Mesendoderm (in vitro differentiated cells): ENCODE data around the gene C16orf82. TPM values are rescaled to one million over a fixed set of nuclear protein-coding genes. Genes with fewer than 3 reads are reported as not detected.

Experiments
- DNase-seq: peaks from one replicate; pipeline ENCODE4 v3.0.0; 2013
- H2AK5ac ChIP-seq: 2 replicates; pipeline ENCODE4 v1.6.1; 2013; ENCODE audit warnings: low read length, inconsistent platforms
- H2BK120ac ChIP-seq: 2 replicates; pipeline ENCODE4 v1.6.1; 2013; ENCODE audit warnings: low read depth, mild to moderate bottlenecking, low read length, moderate library complexity, mixed read lengths
- H2BK15ac ChIP-seq: replicated peaks from 2 replicates; pipeline ENCODE4 v1.6.1; 2013; ENCODE audit warnings: low read depth, mild to moderate bottlenecking, moderate library complexity
- H2BK5ac ChIP-seq: 2 replicates; pipeline ENCODE4 v1.6.1; 2013; ENCODE audit warnings: low read length, inconsistent platforms
- H3K18ac ChIP-seq: 2 replicates; pipeline ENCODE4 v1.6.1; 2013; ENCODE audit warnings: mild to moderate bottlenecking, low read length, mixed read lengths
- H3K23ac ChIP-seq: one replicate; pipeline ENCODE4 v1.6.1; 2013; ENCODE audit warnings: low read length
- H3K27ac ChIP-seq: 2 replicates; pipeline ENCODE4 v1.5.1; 2013; ENCODE audit warnings: low read depth, mild to moderate bottlenecking, inconsistent platforms, low read length, moderate library complexity
- H3K27me3 ChIP-seq: 2 replicates; pipeline ENCODE4 v1.6.1; 2013; ENCODE audit warnings: low read length, control low read depth, mild to moderate bottlenecking, inconsistent platforms; ENCODE audit not compliant: insufficient read depth, poor library complexity
- H3K36me3 ChIP-seq: 2 replicates; pipeline ENCODE4 v1.6.1; 2013; ENCODE audit warnings: low read length, inconsistent platforms; ENCODE audit not compliant: control insufficient read depth, insufficient read depth
- H3K4ac ChIP-seq: one replicate; pipeline ENCODE4 v1.6.1; 2013; ENCODE audit warnings: low read depth, mild to moderate bottlenecking, low read length, moderate library complexity
- H3K4me1 ChIP-seq: 2 replicates; pipeline ENCODE4 v1.6.1; 2013; ENCODE audit warnings: low read depth, low read length, inconsistent platforms; ENCODE audit not compliant: control insufficient read depth
- H3K4me2 ChIP-seq: 2 replicates; pipeline ENCODE4 v1.6.1; 2013; ENCODE audit warnings: low read length
- H3K4me3 ChIP-seq: 2 replicates; pipeline ENCODE4 v1.5.1; 2013; ENCODE audit warnings: mild to moderate bottlenecking, low read length
- H3K56ac ChIP-seq: one replicate; pipeline ENCODE4 v1.6.1; 2013; ENCODE audit warnings: low read length
- H3K79me1 ChIP-seq: 2 replicates; pipeline ENCODE4 v1.6.1; 2013; ENCODE audit warnings: low read length, inconsistent platforms
- H3K79me2 ChIP-seq: 2 replicates; pipeline ENCODE4 v1.6.1; 2013; ENCODE audit warnings: mild to moderate bottlenecking, low read length; ENCODE audit not compliant: control insufficient read depth, insufficient read depth
- H3K9ac ChIP-seq: 2 replicates; pipeline ENCODE4 v1.6.1; 2013; ENCODE audit warnings: low read length, inconsistent platforms
- H4K5ac ChIP-seq: one replicate; pipeline ENCODE4 v1.6.1; 2013; ENCODE audit warnings: low read length
- H4K8ac ChIP-seq: one replicate; pipeline ENCODE4 v1.6.1; 2013; ENCODE audit warnings: low read depth, mild to moderate bottlenecking, control low read depth, low read length, moderate library complexity
- WGBS: extraction: QIAGEN DNeasy Blood & Tissue Kit; methylation state at CpG from one replicate; pipeline ENCODE4 v1.1.7; 2013; ENCODE audit warnings: low lambda C conversion rate, missing lambda C conversion rate; ENCODE audit not compliant: insufficient coverage; ENCODE audit errors: extremely low coverage; 5-methylcytosine and 5-hydroxymethylcytosine counted together
- polyA plus RNA-seq, 2 experiments: library from polyadenylated mRNA; stranded (reverse); fragments of 200-250 nt; gene quantifications; one replicate each; pipeline ENCODE4 v1.2.3, GENCODE V29; 2013

C16orf82 gene
- not detected for polyA plus RNA-seq (2013, experiment 1 of 2)
- not detected for polyA plus RNA-seq (2013, experiment 2 of 2)

- Histone ChIP-seq H3K18ac (no peak within 1 kb of the TSS), H3K79me1 (no peaks in the 10 kb centered on the region), H3K4me1 (no peaks in the 10 kb centered on the region), H2BK15ac (no peak within 1 kb of the TSS), H3K36me3 (no peaks in the 10 kb centered on the region), H3K27me3 (no peaks in the 10 kb centered on the region), H2AK5ac (no peak within 1 kb of the TSS), H3K4ac (no peak within 1 kb of the TSS), H2BK120ac (no peak within 1 kb of the TSS), H3K23ac (no peak within 1 kb of the TSS), H3K56ac (no peak within 1 kb of the TSS), H2BK5ac (no peak within 1 kb of the TSS), H4K8ac (no peak within 1 kb of the TSS), H4K5ac (no peak within 1 kb of the TSS), H3K79me2 (no peaks in the 10 kb centered on the region), H3K4me2 (no peak within 1 kb of the TSS), H3K9ac (no peak within 1 kb of the TSS), H3K27ac (no peak within 1 kb of the TSS), H3K4me3 (no peak within 1 kb of the TSS)
- peak; percentile 32 for DNase-seq
- no CpG with 5 or more reads among the region's 22 CpGs for WGBS
Observed at GRCh38 chr16:27066668-27067537, at the start of gene C16orf82. C16orf82 (plus strand) TSS chr16:27066927.

GRCh38 chr16:27020031-27020430, 46.7 kb upstream of the C16orf82 start:
- no peaks in the 10 kb centered on the region for H3K79me1 ChIP-seq
- H3K36me3 ChIP-seq = no peaks in the 10 kb centered on the region
- WGBS = no CpG with 5 or more reads among the region's 2 CpGs
- no peak overlapping the region for H3K23ac ChIP-seq
- H3K27me3 ChIP-seq = no peaks in the 10 kb centered on the region
- H3K56ac ChIP-seq = no peak overlapping the region
- no peak overlapping the region for H2BK15ac ChIP-seq
- no peak overlapping the region for H4K5ac ChIP-seq
- H3K4me3 ChIP-seq = no peak overlapping the region
- no peaks in the 10 kb centered on the region for H3K4me1 ChIP-seq
- H2BK5ac ChIP-seq = no peak overlapping the region
- no peak overlapping the region for H2AK5ac ChIP-seq
- H3K27ac ChIP-seq = no peak overlapping the region
- H2BK120ac ChIP-seq = no peak overlapping the region
- no peak overlapping the region for H3K4me2 ChIP-seq
- H4K8ac ChIP-seq = no peak overlapping the region
- no peak overlapping the region for H3K4ac ChIP-seq
- no peak for DNase-seq
- H3K9ac ChIP-seq = no peak overlapping the region
- no peak overlapping the region for H3K18ac ChIP-seq
- H3K79me2 ChIP-seq = no peaks in the 10 kb centered on the region

GRCh38 chr16:27024010-27024409, 42.7 kb upstream of the C16orf82 start:
- H2BK120ac ChIP-seq = no peak overlapping the region
- no CpG with 5 or more reads among the region's 2 CpGs for WGBS
- no peak for DNase-seq
- H3K36me3 ChIP-seq = no peaks in the 10 kb centered on the region
- no peak overlapping the region for H3K4ac ChIP-seq
- H3K18ac ChIP-seq = no peak overlapping the region
- no peak overlapping the region for H2BK5ac ChIP-seq
- H3K79me2 ChIP-seq = no peaks in the 10 kb centered on the region
- no peaks in the 10 kb centered on the region for H3K4me1 ChIP-seq
- H3K27me3 ChIP-seq = no peaks in the 10 kb centered on the region
- H4K8ac ChIP-seq = no peak overlapping the region
- no peak overlapping the region for H3K4me3 ChIP-seq
- no peak overlapping the region for H3K23ac ChIP-seq
- no peak overlapping the region for H3K4me2 ChIP-seq
- H3K9ac ChIP-seq = no peak overlapping the region
- no peak overlapping the region for H2AK5ac ChIP-seq
- no peak overlapping the region for H2BK15ac ChIP-seq
- no peak overlapping the region for H3K56ac ChIP-seq
- H3K27ac ChIP-seq = no peak overlapping the region
- H4K5ac ChIP-seq = no peak overlapping the region
- no peaks in the 10 kb centered on the region for H3K79me1 ChIP-seq

GRCh38 chr16:27025581-27025980, 41.1 kb upstream of the C16orf82 start:
- H3K27me3 ChIP-seq = no peaks in the 10 kb centered on the region
- H3K18ac ChIP-seq = no peak overlapping the region
- DNase-seq = peak; percentile 23
- no peak overlapping the region for H3K56ac ChIP-seq
- H2BK120ac ChIP-seq = no peak overlapping the region
- no peak overlapping the region for H3K4ac ChIP-seq
- no peak overlapping the region for H3K23ac ChIP-seq
- H3K4me1 ChIP-seq = no peaks in the 10 kb centered on the region
- H3K9ac ChIP-seq = no peak overlapping the region
- H4K8ac ChIP-seq = no peak overlapping the region
- no peaks in the 10 kb centered on the region for H3K36me3 ChIP-seq
- H4K5ac ChIP-seq = no peak overlapping the region
- H3K79me2 ChIP-seq = no peaks in the 10 kb centered on the region
- H3K4me2 ChIP-seq = no peak overlapping the region
- H3K4me3 ChIP-seq = no peak overlapping the region
- no CpG with 5 or more reads among the region's 6 CpGs for WGBS
- H3K27ac ChIP-seq = no peak overlapping the region
- H3K79me1 ChIP-seq = no peaks in the 10 kb centered on the region
- no peak overlapping the region for H2BK15ac ChIP-seq
- no peak overlapping the region for H2BK5ac ChIP-seq
- H2AK5ac ChIP-seq = no peak overlapping the region

- WGBS = no CpG with 5 or more reads among the region's 7 CpGs
- H2AK5ac ChIP-seq = no peak overlapping the region
- no peak overlapping the region for H3K27ac ChIP-seq
- no peaks in the 10 kb centered on the region for H3K79me1 ChIP-seq
- DNase-seq = no peak
- no peaks in the 10 kb centered on the region for H3K36me3 ChIP-seq
- no peak overlapping the region for H3K18ac ChIP-seq
- H3K4me2 ChIP-seq = no peak overlapping the region
- H3K4me1 ChIP-seq = no peaks in the 10 kb centered on the region
- no peak overlapping the region for H3K4me3 ChIP-seq
- no peak overlapping the region for H2BK5ac ChIP-seq
- H2BK120ac ChIP-seq = no peak overlapping the region
- no peak overlapping the region for H4K5ac ChIP-seq
- H3K56ac ChIP-seq = no peak overlapping the region
- no peaks in the 10 kb centered on the region for H3K27me3 ChIP-seq
- H3K23ac ChIP-seq = no peak overlapping the region
- H2BK15ac ChIP-seq = no peak overlapping the region
- no peak overlapping the region for H4K8ac ChIP-seq
- H3K9ac ChIP-seq = no peak overlapping the region
- H3K4ac ChIP-seq = no peak overlapping the region
- H3K79me2 ChIP-seq = no peaks in the 10 kb centered on the region
Observed at GRCh38 chr16:27027971-27028370, 38.8 kb upstream of the C16orf82 start.
